Thyroid gland (tissue), 4 donors: ENCODE measurements around the gene LGI4.

Experiments
- POLR2A ChIP-seq, 2 donors: fragments of 450-650 bp; IDR thresholded peaks; one replicate each; pipeline ENCODE4 v1.6.1; 2017; ENCODE audit warnings: antibody characterized with exemption in 2 of 2, mild to moderate bottlenecking in 2 of 2, moderate library complexity in 1 of 2
- TF ChIP-seq, protein P1 (sequence below), 6 experiments: fragments of 200-600 bp in 3 of 6; fragments of 450-650 bp in 3 of 6; sonication (generic) in 3 of 6; IDR thresholded peaks; one replicate each; pipeline ENCODE4 v1.5.1; 2016 to 2019; ENCODE audit warnings: antibody characterized with exemption in 6 of 6, mild to moderate bottlenecking in 2 of 6, inconsistent platforms in 1 of 6, moderate library complexity in 1 of 6

DNA sequence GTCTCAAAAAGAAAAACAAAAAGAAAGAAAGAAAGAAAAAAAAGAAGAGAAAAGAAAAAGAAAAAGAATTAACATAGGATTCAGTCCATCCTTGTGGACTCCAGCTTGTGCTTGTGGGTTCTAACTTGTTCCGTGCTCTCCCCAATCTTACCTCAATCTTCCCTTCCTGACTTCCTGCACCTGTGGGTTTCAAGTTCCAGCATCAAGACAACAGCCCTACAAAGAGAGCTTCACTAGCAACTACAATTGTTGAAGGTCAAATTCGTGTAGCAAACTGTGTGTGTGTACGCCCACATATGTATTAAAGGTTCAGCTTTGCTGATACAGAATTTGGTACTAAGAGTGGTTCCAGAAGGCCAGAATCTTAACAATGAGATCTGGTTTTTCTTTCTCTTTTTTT, 45.0 kb upstream of the LGI4 start:
- TF ChIP-seq, protein P1, sequence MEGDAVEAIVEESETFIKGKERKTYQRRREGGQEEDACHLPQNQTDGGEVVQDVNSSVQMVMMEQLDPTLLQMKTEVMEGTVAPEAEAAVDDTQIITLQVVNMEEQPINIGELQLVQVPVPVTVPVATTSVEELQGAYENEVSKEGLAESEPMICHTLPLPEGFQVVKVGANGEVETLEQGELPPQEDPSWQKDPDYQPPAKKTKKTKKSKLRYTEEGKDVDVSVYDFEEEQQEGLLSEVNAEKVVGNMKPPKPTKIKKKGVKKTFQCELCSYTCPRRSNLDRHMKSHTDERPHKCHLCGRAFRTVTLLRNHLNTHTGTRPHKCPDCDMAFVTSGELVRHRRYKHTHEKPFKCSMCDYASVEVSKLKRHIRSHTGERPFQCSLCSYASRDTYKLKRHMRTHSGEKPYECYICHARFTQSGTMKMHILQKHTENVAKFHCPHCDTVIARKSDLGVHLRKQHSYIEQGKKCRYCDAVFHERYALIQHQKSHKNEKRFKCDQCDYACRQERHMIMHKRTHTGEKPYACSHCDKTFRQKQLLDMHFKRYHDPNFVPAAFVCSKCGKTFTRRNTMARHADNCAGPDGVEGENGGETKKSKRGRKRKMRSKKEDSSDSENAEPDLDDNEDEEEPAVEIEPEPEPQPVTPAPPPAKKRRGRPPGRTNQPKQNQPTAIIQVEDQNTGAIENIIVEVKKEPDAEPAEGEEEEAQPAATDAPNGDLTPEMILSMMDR (IDR thresholded peaks at IDR 0.05) = no peak
- no peak for TF ChIP-seq POLR2A (IDR thresholded peaks at IDR 0.05)
